ENCODE results near the gene ATXN1. TPM values are rescaled to one million over a fixed set of nuclear protein-coding genes. Genes with fewer than 3 reads are reported as not detected.

ATXN1 gene
- total RNA-seq, 4 donors from 2014 or later: 42.4 to 74.9 (median 52.1) TPM

- TF ChIP-seq POLR2AphosphoS5 (IDR thresholded peaks at IDR 0.05) (peak; percentile 50 to 60), CTCF (IDR thresholded peaks at IDR 0.05) (no peak), POLR2A (IDR thresholded peaks at IDR 0.05; ENCODE audit: low read depth) (no peak), EP300 (IDR thresholded peaks at IDR 0.05) (no peak)
- intact Hi-C loops (cut with DNase I): no loop called here
- H3K27ac ChIP-seq (replicated peaks in 1 of 4): peak overlapping the region; percentile 53 to 67 (median 56)
- DNase-seq (ENCODE audit: extremely low spot score): no peak
- H3K36me3 ChIP-seq: no peaks in the 10 kb centered on the region
- no peaks in the 10 kb centered on the region for H3K9me3 ChIP-seq
- peaks cover 4 to 50% (median 40%) of the 10 kb centered on the region in 4 donors for H3K4me1 ChIP-seq
- no peaks in the 10 kb centered on the region for H3K27me3 ChIP-seq
- no peak overlapping the region for H3K4me3 ChIP-seq
- 53% methylated on average over 8 of the region's 8 CpGs for WGBS
These were observed 362.1 kb downstream of the ATXN1 start for GRCh38 chr6:16399158-16399557.

- Histone ChIP-seq H3K4me1 (peaks cover 4 to 47% (median 36%) of the 10 kb centered on the region in 4 donors), H3K9me3 (no peaks in the 10 kb centered on the region), H3K36me3 (no peaks in the 10 kb centered on the region), H3K4me3 (no peak overlapping the region), H3K27ac (replicated peaks in 1 of 4) (peak overlapping the region; percentile 53 to 67 (median 56)), H3K27me3 (no peaks in the 10 kb centered on the region)
- no peak for TF ChIP-seq POLR2AphosphoS5 (IDR thresholded peaks at IDR 0.05)
- DNase-seq (ENCODE audit: extremely low spot score): no peak
- 78% methylated on average over 5 of the region's 5 CpGs for WGBS
- intact Hi-C loops (cut with DNase I): no loop called here
These were observed 362.7 kb downstream of the ATXN1 start for GRCh38 chr6:16398587-16398986.

GRCh38 chr6:16397623-16398022 lies 363.6 kb downstream of the ATXN1 start:
- no peak overlapping the region for H3K27ac ChIP-seq (replicated peaks in 1 of 4)

GRCh38 chr6:16396497-16397319 lies 364.6 kb downstream of the ATXN1 start:
- Histone ChIP-seq H3K27ac (replicated peaks in 1 of 4) (no peak overlapping the region), H3K4me3 (no peak overlapping the region), H3K27me3 (no peaks in the 10 kb centered on the region), H3K4me1 (peaks cover 14 to 41% (median 33%) of the 10 kb centered on the region in 4 donors), H3K36me3 (no peaks in the 10 kb centered on the region), H3K9me3 (no peaks in the 10 kb centered on the region)
- TF ChIP-seq EP300 (IDR thresholded peaks at IDR 0.05): no peak
- TF ChIP-seq CTCF (IDR thresholded peaks at IDR 0.05): no peak
- TF ChIP-seq POLR2A (IDR thresholded peaks at IDR 0.05; ENCODE audit: low read depth): no peak
- no peak for TF ChIP-seq POLR2AphosphoS5 (IDR thresholded peaks at IDR 0.05)
- intact Hi-C loops (cut with DNase I): no loop called here
- WGBS: 92% methylated on average over 7 of the region's 7 CpGs
- no peak for DNase-seq (ENCODE audit: extremely low spot score)

More at GRCh38 chr6:16397623-16398022, 363.6 kb downstream of the ATXN1 start:
- H3K27me3 ChIP-seq: no peaks in the 10 kb centered on the region
- no peak for DNase-seq (ENCODE audit: extremely low spot score)
- peaks cover 5 to 40% (median 32%) of the 10 kb centered on the region in 4 donors for H3K4me1 ChIP-seq
- TF ChIP-seq POLR2AphosphoS5 (IDR thresholded peaks at IDR 0.05) (no peak), POLR2A (IDR thresholded peaks at IDR 0.05; ENCODE audit: low read depth) (no peak), EP300 (IDR thresholded peaks at IDR 0.05) (no peak), CTCF (IDR thresholded peaks at IDR 0.05) (no peak)
- H3K9me3 ChIP-seq: no peaks in the 10 kb centered on the region
- intact Hi-C loops (cut with DNase I): no loop called here
- WGBS: 85% methylated on average over 4 of the region's 4 CpGs
- no peaks in the 10 kb centered on the region for H3K36me3 ChIP-seq
- no peak overlapping the region for H3K4me3 ChIP-seq

GRCh38 chr6:16394632-16395031 lies 366.6 kb downstream of the ATXN1 start:
- intact Hi-C loops (cut with DNase I): no loop called here
- 98% methylated on average over 2 of the region's 2 CpGs for WGBS
- DNase-seq (ENCODE audit: extremely low spot score): no peak
- H3K4me3 ChIP-seq: no peak overlapping the region
- H3K27ac ChIP-seq (replicated peaks in 1 of 4): no peak overlapping the region
- no peaks in the 10 kb centered on the region for H3K9me3 ChIP-seq
- TF ChIP-seq POLR2AphosphoS5 (IDR thresholded peaks at IDR 0.05): no peak
- no peak for TF ChIP-seq EP300 (IDR thresholded peaks at IDR 0.05)
- no peak for TF ChIP-seq CTCF (IDR thresholded peaks at IDR 0.05)
- TF ChIP-seq POLR2A (IDR thresholded peaks at IDR 0.05; ENCODE audit: low read depth): no peak
- no peaks in the 10 kb centered on the region for H3K27me3 ChIP-seq
- H3K36me3 ChIP-seq: no peaks in the 10 kb centered on the region
- H3K4me1 ChIP-seq: peaks cover 17 to 32% (median 26%) of the 10 kb centered on the region in 4 donors
